ENCODE data around the gene CALHM1.
"Not testable (repeated sequence)": the region's sequence is repeated elsewhere in the genome, so short reads cannot be mapped to it uniquely, and the experiment has no call there.

Gene CALHM1

DNA sequence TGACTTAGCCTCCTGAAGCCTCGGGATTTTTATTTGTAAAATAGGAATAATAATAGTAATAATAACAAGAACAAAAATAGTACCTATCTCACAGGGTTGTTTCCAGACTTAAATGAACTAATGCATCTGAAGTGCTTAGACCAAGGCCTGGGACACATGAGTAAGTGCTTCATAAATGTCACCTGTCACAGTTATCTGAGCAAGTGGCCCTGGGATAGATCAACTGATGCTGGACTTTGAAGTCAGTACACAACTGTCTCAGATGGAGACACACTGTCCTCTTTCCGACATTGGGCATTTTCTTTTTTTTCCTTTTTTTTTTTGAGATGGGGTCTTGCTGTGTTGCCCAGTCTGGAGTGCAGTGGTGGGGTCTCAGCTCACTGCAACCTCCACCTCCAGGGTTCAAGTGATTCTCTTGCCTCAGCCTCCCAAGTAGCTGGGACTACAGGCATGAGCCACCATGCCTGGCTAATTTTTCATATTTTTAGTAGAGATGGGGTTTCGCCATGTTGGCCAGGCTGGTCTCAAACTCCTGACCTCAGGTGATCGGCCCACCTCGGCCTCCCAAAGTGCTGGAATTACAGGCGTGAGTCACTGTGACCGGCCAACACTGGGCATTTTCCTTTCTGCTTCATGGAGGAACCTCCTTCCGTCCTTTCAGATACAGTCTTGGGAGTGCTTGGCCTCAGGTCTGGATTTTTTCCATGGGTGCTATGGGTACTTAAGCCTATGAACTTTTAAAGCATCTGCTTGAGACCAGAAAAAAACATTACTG is 28.1 kb upstream of the CALHM1 start:
- DNase-seq = not testable (repeated sequence)

DNA sequence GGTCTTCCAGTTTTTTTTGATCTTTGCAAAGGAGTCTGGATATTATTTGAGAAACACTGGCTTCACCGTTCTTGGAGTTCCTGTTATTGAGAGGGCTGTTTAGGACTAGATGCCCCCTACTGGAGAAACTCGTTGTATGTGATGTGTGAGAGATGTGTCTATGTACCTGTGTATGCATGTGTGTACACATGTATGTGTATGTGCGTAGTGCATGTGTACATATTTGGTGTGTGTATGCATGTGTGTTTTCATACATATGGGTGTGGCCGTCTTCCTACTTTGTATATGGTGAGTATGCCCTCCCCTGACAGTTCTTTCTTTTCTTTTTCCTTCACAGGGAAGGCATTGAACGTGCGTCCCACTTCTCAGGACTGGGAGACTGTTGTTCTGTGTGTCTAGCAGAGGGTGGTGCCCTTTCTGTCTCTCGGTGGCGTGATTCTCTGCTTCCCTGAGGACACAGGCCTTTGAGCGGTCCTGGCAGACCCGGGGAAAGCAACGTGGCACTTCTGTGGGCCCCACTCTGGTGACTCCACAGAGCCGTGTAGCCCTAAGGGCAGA is 23.4 kb upstream of the CALHM1 start:
- DNase-seq = peak; percentile 81

DNA sequence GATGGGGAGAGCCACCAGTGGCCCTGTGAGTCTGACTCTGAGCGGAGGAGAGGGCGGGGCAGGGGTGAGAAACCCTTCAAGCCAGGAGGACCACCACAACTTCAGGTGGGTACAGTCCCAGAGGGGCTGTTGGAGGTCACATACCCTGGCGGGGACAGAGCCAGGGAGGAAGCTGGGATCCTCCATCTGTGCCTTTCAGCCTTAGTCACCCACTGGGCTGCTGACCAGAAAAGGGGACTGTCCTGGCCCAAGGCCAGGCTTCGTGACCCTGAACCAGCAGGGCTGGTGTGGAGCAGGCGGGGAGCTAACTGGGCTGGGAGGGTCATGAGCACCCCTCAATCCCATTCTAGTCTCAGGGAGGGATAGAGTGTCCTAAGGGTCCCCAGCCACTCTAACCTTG is 21.8 kb upstream of the CALHM1 start:
- DNase-seq = no peak

GRCh38 chr10:103479135-103479534 is 20.4 kb upstream of the CALHM1 start, which contains the start of gene CALHM3:
CALHM3 (minus strand) TSS chr10:103479240; CDS start chr10:103479032, 208 bp downstream.
- no peak for DNase-seq

DNA sequence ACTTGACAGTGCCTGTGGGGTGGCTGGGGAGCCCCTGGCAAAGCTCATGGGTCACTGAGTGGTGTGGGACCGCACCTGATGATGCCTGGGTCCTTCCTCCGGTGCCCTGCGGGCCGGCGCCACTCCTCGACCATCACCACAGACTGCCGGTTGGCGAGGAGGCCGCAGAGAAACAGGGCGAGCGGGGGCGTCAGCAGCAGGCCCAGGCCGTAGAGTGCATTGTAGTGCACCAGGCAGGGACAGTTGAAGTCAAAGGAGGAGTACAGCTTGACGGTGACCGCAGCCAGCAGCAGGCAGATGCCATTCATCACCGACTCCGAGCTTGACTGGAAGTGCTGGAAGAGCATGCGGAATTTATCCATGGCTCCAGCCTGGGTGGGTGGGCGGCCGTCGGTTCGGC is 20.0 kb upstream of the CALHM1 start:
- no peak for DNase-seq

DNA sequence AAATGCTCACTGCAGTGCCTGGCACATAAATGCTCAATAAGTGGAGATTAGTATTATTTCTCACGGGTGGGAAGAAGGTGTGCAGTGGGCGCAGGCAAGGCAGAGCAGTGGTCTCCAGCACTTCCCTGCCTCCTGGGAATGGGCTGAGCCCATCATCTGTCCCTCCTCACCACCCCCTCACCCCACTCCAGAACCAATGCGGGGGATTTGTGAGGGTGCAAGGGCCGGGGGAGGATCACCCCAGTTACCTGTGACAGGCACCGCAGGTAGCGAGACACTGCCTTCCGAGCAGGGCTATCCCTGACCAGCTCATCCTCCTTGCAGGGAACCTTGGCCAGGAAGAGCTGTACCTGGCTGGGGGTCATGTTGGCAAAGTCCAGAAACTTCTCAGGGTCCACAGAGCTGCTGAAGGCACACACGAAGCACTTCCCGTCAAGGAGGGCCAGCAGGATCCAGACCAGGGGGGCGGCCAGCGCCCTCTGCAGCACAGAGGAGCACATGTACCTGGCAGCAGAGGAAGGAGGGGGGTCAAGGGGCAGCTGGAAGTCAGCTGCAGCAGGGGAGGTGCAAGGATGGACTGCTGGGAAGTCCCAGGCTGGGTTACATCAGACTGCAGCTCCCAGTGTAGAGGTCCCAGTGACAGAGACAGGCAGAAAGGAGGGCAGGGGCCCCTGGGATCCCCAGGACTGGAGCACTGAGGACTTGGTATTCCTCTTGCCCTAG is 17.5 kb upstream of the CALHM1 start:
- DNase-seq = no peak

DNA sequence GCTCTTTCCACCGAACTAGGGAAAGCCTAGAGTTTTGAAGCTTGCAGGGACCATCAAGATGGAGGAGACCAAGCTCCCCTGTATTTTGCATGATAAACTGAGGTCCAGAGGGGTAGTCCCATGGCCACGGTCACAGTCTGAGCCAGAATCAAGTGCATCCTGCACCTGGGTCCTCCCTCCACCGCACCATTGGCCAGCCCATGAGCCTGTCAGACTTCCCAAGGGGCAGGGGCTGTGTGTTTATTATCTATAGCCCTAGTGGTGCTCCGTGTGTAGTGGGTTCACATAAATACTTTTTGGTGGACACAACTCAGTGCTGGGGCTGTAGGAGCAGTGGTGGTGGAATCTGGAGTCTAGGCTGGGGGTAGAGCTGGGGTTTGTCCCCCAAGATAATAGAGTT is 16.7 kb upstream of the CALHM1 start:
- DNase-seq = no peak

DNA sequence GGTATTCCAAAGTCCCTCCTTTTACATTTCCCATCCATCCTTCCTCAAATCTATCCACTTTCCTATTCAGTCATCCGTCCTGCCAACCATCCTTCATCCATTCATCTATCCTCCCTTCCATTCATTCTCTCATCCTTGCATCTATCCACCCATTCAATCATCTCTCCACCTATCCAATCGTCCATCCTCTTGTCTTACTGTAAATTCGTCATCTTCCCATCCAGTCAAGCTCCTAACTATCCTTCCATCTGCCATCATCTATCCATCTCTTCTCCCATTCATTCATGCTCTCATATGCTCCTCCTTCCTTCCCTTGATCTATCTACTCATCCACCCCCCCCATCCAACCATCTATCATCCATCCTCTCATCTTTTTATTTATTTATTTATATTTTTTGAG is 15.4 kb upstream of the CALHM1 start:
- no peak for DNase-seq

- DNase-seq = no peak
These were observed 14.6 kb upstream of the CALHM1 start for GRCh38 chr10:103473261-103473671.

DNA sequence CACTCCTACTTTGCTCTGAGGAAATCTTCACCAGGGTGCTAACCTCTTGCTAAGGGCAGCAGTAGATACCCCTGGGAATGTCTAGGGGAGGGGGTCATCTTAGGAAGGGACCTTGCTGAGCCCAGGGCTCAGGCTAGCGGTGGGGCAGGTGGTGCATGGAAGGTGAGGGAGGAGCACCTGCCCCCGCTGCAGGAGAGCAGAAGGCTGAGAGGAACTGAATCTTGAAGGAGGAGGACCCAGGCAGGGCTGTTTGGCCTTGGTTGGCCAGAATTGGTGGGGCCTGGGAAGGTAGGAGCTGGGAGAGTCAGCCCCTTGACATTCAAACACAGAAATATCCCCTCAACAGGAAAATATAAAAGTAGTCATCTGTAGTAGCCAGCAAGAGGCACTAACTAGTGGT is 13.3 kb upstream of the CALHM1 start:
- DNase-seq = no peak

DNA sequence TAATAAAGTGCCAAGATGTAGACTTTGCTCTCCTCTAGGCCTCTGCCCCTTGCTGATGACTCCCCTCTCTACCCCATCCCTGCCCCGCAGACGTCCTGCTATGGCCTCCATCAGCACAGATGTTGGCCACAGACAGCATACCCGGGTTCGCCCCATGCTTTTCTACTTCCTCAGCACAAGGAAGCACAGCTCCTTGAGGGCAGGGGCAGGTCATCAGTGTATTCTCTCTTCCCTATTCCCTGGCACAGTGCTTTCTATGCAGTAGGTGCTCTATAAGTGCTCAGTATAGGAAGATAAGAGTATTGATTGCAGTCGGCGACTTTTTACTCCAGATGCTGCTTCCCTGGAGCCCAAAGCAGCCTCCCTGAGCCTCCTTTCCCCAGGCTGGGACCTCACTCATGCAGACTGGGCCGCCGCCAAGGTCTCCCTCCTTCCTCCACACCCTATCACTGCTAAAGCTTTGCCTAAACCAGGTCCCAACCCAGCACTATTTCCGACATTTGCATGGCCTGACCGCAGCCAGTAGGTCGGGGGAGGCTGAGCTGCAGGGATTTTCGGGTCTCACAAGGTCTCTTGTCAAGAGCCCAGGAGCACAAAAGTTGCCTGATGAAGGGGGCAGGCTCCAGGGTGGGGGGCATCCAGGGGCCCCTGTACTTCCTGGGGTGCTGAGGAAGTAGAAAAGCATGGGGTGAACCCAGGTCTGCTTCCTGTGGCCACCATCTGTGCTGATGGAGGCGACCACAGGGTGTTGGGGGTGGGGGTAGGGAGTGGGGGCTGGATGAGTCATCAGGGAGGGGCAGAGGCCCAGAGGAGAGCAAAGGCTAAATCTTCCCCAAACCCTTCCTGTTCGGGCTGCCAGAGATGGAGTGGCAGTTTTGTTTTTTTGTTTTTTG is 12.3 kb upstream of the CALHM1 start:
- peak; percentile 82 for DNase-seq

- no peak for DNase-seq
These were observed 10.5 kb upstream of the CALHM1 start for GRCh38 chr10:103469201-103469600.

- DNase-seq = no peak
These were observed 8.7 kb upstream of the CALHM1 start for GRCh38 chr10:103467406-103467805.

DNA sequence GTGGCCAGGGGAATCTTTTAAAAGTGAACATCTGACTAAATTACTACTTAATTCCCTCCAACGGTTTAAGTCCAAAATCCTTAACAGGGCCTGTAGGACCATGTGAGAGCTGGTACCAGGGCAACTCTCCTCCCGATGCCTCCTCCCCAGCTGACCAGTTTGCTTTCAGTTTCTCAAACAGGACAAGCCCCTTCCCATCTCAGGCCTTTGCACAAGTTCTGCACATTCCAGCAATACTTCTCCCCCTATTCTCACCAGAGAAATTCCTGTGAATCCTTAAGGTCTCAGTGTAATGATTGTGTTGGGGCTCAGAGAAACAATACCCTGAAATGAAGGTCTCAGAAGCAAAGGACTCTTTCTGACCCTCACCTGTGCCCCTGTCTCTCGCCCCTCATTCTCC is 8.0 kb upstream of the CALHM1 start:
- DNase-seq = no peak

GRCh38 chr10:103465411-103466179 is 6.9 kb upstream of the CALHM1 start:
- DNase-seq = no peak

DNA sequence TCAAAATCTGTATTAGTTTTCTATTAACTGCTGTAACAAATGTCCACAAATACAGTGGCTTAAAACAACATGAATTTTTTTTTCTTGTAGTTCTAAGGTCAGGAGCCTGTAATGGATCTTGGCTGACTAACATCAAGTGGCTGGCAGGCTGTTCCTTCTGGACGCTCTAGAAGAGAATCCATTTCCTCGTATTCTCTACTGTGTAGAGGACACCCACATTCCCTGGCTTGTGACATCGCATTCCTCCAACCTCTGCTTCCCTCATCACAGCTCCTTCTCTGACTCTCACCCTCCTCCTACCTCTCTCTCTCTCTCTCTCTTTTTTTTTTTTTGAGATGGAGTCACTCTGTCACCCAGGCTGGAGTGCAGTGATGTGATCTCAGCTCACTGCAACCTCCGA is 4.8 kb upstream of the CALHM1 start:
- DNase-seq = no peak

- DNase-seq = no peak
These were observed 915 bp upstream of the CALHM1 start for GRCh38 chr10:103459615-103460014.

DNA sequence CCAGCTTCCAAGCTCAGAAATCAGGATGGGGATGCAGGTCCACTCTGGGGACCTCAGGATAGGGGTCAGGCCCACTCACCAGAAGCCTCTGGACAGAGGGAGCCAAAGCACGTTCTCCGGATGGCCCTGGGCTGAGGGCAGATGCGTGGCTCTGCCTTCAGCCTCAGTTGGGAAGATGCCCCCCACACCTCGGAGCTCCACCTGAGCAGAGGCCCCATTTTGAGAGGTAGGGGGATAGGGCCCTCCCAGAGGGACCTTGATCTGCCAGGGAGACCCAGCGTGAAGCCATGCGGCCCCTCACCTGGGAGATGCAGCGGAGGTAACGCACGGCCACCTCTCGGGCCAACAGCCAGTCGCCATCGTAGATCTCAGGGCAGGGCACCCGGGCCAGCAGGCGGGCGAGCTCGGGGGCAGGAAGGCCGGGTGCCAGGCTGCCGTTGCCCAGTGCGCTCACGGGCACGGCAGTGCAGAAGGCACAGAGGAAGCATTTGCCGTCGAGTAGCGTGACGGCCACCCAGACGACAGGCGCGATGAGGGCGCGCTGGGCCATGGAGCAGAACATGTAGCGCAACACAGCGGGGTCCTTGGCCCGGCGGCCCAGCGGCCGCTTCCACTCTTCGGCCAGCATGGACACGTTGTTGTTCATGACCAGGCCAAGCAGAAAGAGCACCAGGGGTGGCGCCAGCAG is 660 bp downstream of the CALHM1 start:
- no peak for DNase-seq

DNA sequence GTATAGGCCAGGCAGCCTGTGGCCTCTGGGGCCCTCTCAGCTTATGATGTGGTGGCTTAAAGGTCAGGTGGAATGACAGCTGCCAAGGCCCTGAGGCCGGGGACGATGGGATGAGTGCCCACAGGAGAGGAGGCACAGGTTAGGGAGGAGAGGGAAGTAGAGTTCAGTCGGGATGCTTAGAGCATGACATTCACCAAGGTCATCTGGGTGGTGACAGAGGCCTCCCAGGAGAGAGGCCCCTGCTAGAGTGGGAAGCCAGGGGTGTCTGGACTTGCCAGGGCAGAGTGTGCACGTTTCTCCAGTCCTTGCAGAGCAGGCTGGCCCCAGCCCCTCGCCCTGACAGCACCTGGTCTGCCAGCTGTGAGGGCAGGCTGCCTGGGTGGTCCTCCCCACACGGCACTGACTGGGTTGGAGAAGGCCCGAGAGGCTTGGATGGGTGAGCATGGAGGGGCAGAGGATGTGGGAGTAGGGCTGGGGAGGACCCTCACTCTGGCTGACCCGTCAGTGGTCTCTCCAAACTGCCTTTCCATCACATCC is 1.5 kb downstream of the CALHM1 start:
- DNase-seq = no peak

GRCh38 chr10:103456074-103456660 is 2.5 kb downstream of the CALHM1 start:
- no peak for DNase-seq

GRCh38 chr10:103455235-103455634 is 3.5 kb downstream of the CALHM1 start:
- no peak for DNase-seq
